ENCODE measurements around the gene NEK1. TPM values are rescaled to one million over a fixed set of nuclear protein-coding genes. Genes with fewer than 3 reads are reported as not detected.

Gene NEK1
- total RNA-seq, 1 experiment from 2014 or later = 6.0 TPM

DNA sequence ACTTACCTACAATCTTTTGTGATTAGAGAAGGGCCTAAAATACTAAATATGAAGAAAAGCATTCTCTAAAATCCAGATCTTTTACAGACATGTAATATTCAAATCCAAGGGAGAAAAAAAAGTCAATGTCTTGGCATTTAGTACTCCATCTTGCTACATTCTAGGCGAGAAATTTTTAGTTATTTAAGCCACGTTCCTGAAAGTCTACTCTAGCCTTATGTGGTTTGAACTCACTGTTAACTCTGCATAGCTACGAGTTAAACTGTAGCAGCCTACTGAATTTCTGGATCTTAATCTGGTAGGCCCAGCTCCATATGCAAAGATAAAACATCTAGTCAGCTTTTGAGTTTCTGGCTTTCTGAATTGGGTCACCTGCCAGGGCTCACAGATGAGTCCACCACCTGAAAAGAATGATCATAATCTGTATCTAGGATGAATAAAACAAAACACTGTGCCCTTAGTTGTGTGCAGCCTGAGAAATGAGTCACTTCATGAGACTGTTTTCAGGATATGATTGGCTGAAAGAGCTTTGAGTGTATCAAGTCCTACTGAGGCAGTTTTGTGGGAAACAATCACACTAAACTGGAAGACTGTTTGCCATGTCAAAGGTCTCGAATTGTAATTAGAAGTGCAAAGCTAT is 3.2 kb upstream of the NEK1 start:
- Mint-ChIP-seq H3K27ac (ENCODE audit: unreplicated experiment) (no peak overlapping the region), H3K9me3 (ENCODE audit: low read depth, unreplicated experiment) (no peaks in the 10 kb centered on the region), H3K4me3 (ENCODE audit: low read depth, unreplicated experiment) (no peak overlapping the region), H3K36me3 (ENCODE audit: insufficient read depth, unreplicated experiment) (peaks cover 26% of the 10 kb centered on the region), H3K4me1 (ENCODE audit: low read depth, unreplicated experiment) (peaks cover 7% of the 10 kb centered on the region), H3K27me3 (ENCODE audit: unreplicated experiment) (no peaks in the 10 kb centered on the region)
- no peak for DNase-seq
- intact Hi-C loops (cut with micrococcal nuclease; ENCODE audit: unreplicated experiment) = loop anchor here (10.0 kb wide), 1 partner anchor 109 kb away; no protein-coding TSS in a partner anchor
- BruUV-seq (replicated peaks) = no TSS peak
- CTCF ChIA-PET = interaction anchor here (0.6 to 1.2 kb wide), 3 partner anchors 113 to 195 kb away, joined by 3 to 4 read pairs (median 4); no protein-coding TSS in a partner anchor
- TF ChIP-seq, protein P1, sequence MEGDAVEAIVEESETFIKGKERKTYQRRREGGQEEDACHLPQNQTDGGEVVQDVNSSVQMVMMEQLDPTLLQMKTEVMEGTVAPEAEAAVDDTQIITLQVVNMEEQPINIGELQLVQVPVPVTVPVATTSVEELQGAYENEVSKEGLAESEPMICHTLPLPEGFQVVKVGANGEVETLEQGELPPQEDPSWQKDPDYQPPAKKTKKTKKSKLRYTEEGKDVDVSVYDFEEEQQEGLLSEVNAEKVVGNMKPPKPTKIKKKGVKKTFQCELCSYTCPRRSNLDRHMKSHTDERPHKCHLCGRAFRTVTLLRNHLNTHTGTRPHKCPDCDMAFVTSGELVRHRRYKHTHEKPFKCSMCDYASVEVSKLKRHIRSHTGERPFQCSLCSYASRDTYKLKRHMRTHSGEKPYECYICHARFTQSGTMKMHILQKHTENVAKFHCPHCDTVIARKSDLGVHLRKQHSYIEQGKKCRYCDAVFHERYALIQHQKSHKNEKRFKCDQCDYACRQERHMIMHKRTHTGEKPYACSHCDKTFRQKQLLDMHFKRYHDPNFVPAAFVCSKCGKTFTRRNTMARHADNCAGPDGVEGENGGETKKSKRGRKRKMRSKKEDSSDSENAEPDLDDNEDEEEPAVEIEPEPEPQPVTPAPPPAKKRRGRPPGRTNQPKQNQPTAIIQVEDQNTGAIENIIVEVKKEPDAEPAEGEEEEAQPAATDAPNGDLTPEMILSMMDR (IDR thresholded peaks at IDR 0.05; ENCODE audit: unreplicated experiment) = no peak

DNA sequence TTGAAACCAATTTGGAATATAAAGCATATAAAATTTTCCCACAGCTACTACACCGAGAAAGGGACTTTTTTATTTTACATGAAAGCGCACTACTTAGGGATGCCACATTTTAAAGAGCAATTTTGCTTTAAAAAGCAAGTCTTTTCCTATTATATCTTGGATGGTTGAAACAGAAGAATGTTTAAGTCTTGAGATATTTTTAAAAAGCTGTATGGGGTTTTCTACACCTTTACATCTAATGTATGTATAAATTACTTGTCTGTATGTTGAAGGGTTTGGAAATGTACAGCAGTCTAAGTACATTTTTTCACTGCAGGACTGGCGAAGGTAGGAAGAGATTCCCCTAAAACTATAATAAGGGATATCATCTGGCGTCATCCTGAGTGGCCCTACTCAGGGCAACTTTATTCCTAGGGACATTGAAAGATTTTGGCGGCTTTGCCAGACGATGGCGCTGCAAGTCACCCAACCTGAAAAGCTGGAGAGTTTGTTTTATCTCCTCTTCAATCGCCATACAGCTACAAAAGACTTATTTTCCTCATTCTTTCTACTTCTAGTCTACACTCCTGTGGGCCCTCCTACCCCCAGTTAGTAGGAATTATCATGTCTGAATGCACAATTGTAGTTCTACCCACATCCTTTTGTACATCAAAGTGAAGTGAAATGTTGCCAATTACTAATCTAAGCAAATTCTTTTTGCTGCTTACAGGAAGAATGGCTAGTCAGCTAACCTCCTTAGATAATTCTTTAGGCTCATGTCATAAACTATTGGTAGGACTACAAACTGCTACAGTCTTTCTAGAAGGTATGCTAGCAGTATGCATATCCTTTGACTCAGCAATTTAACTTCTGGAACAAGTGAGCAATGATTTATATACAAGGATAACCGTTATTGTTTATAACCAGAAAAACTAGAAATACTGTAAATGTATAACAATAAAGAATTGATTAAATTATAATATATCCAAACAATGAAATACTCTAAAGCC is 782 bp upstream of the NEK1 start:
- CTCF ChIA-PET = interaction anchor here (0.7 to 1.3 kb wide), 7 partner anchors 19 to 432 kb away, joined by 3 to 5 read pairs (median 3); no protein-coding TSS in a partner anchor
- TSS peak; percentile 41 for BruUV-seq (replicated peaks)
- no peaks in the 10 kb centered on the region for H3K27me3 Mint-ChIP-seq (ENCODE audit: unreplicated experiment)
- intact Hi-C loops (cut with micrococcal nuclease; ENCODE audit: unreplicated experiment) = loop anchor here (5.0 to 10.0 kb wide), 2 partner anchors 112 to 434 kb away; no protein-coding TSS in a partner anchor
- DNase-seq = peak; percentile 61
- peak overlapping the region; percentile 95 for H3K27ac Mint-ChIP-seq (ENCODE audit: unreplicated experiment)
- TF ChIP-seq, protein P1 (IDR thresholded peaks at IDR 0.05; ENCODE audit: unreplicated experiment) = peak; percentile 29
- peaks cover 11% of the 10 kb centered on the region for H3K36me3 Mint-ChIP-seq (ENCODE audit: insufficient read depth, unreplicated experiment)
- H3K9me3 Mint-ChIP-seq (ENCODE audit: low read depth, unreplicated experiment) = no peaks in the 10 kb centered on the region
- H3K4me3 Mint-ChIP-seq (ENCODE audit: low read depth, unreplicated experiment) = peak overlapping the region; percentile 94
- H3K4me1 Mint-ChIP-seq (ENCODE audit: low read depth, unreplicated experiment) = peaks cover 7% of the 10 kb centered on the region

DNA sequence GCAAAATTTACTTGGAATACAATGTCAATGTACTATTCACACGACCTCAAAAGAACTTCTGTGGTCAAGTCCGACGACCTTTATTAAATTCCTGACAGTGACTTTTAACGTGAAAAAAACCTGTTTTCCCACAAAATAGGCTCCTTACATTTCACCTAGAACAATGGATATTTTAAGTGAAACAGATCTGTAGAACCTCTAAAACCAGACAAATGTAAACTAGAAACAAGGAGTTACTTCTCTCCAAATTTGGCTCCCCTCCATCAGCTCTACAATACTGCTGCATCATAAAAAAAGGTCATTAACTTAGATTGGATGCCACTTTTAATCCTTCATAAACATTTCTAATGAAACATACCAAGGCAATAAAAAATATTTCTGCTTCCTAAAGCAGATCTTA is 1.2 kb downstream of the NEK1 start:
- intact Hi-C loops (cut with micrococcal nuclease; ENCODE audit: unreplicated experiment) = loop anchor here (5.0 to 10.0 kb wide), 2 partner anchors 114 to 436 kb away; no protein-coding TSS in a partner anchor
- Mint-ChIP-seq H3K9me3 (ENCODE audit: low read depth, unreplicated experiment) (no peaks in the 10 kb centered on the region), H3K27ac (ENCODE audit: unreplicated experiment) (no peak overlapping the region), H3K4me3 (ENCODE audit: low read depth, unreplicated experiment) (peak overlapping the region; percentile 94), H3K27me3 (ENCODE audit: unreplicated experiment) (no peaks in the 10 kb centered on the region), H3K4me1 (ENCODE audit: low read depth, unreplicated experiment) (peaks cover 7% of the 10 kb centered on the region), H3K36me3 (ENCODE audit: insufficient read depth, unreplicated experiment) (peaks cover 11% of the 10 kb centered on the region)
- CTCF ChIA-PET = no interaction called here
- TF ChIP-seq, protein P1 (IDR thresholded peaks at IDR 0.05; ENCODE audit: unreplicated experiment) = no peak
- BruUV-seq (replicated peaks) = no TSS peak
- DNase-seq = no peak

DNA sequence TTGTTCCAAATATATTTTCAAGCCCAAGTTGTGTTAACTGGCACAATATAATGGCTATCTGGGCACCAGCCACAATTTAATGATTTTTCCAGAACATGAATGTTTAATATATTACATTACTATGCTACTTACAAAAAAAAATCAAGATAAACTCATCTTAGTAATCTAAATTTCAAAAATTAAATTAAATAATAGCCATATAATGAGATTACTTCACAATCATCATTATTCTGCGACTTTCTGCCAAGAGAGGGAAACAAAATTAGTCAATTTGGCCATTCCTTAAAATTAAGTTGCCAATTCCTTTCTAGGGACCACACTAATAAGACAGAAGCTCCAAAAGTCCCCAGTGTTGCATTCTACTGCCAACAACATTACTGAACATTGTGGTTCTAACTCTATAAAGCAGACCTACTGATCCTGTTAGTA is 7.5 kb downstream of the NEK1 start:
- TF ChIP-seq, protein P1 (IDR thresholded peaks at IDR 0.05; ENCODE audit: unreplicated experiment) = no peak
- no peak for DNase-seq
- Mint-ChIP-seq H3K4me3 (ENCODE audit: low read depth, unreplicated experiment) (no peak overlapping the region), H3K9me3 (ENCODE audit: low read depth, unreplicated experiment) (no peaks in the 10 kb centered on the region), H3K4me1 (ENCODE audit: low read depth, unreplicated experiment) (peaks cover 7% of the 10 kb centered on the region), H3K27me3 (ENCODE audit: unreplicated experiment) (no peaks in the 10 kb centered on the region), H3K36me3 (ENCODE audit: insufficient read depth, unreplicated experiment) (no peaks in the 10 kb centered on the region), H3K27ac (ENCODE audit: unreplicated experiment) (no peak overlapping the region)
- no TSS peak for BruUV-seq (replicated peaks)
- intact Hi-C loops (cut with micrococcal nuclease; ENCODE audit: unreplicated experiment) = no loop called here
- CTCF ChIA-PET = no interaction called here
